Activated naive CD4-positive, alpha-beta T cell treated with anti-CD3 and anti-CD28 coated beads, Interleukin-2, amount 50 U/mL, for 72 hours (primary cell): Measurements from ENCODE around the gene ROBO2. TPM values are rescaled to one million over a fixed set of nuclear protein-coding genes. Genes with fewer than 3 reads are reported as not detected.

Source experiments
- ATAC-seq, 2 donors: fragments of 150-1000 bp; cut with Tn5 transposase; 2 replicates each; pipeline ENCODE4 v1.10.0; 2021; ENCODE audit warnings: mild to moderate bottlenecking in 2 of 2, moderate library complexity in 2 of 2
- DNase-seq, 2 donors: peaks; one replicate each; pipeline ENCODE4 v3.0.0; 2021 to 2022; ENCODE audit warnings: low spot score in 2 of 2
- H3K27ac Mint-ChIP-seq, 2 donors: one replicate each; pipeline ENCODE4 v1.8.0; 2022; ENCODE audit warnings: mild to moderate bottlenecking in 2 of 2, mixed read lengths in 2 of 2
- H3K36me3 Mint-ChIP-seq, 2 donors: one replicate each; pipeline ENCODE4 v1.8.0; 2022; ENCODE audit warnings: mixed read lengths in 2 of 2
- H3K9me3 Mint-ChIP-seq, 2 donors: one replicate each; pipeline ENCODE4 v1.8.0; 2022; ENCODE audit warnings: mixed read lengths in 2 of 2
- total RNA-seq, 2 donors: library from RNA; stranded (reverse); gene quantifications; one replicate each; pipeline ENCODE4 v1.2.3, GENCODE V29; 2022

Gene ROBO2
- total RNA-seq, 2 donors from 2014 or later: not detected

- H3K9me3 Mint-ChIP-seq: peaks cover 7 to 11% of the 10 kb centered on the region in 2 donors
- no peak overlapping the region for H3K27ac Mint-ChIP-seq
- DNase-seq (no peak), ATAC-seq (no peak)
- peaks cover 0 to 6% of the 10 kb centered on the region in 2 donors for H3K36me3 Mint-ChIP-seq
Observed at GRCh38 chr3:77147836-77148578, 108.1 kb downstream of the ROBO2 start.

GRCh38 chr3:77149382-77149781 lies 109.5 kb downstream of the ROBO2 start:
- Mint-ChIP-seq H3K9me3 (peaks cover under 1 to 5% of the 10 kb centered on the region in 2 donors), H3K27ac (no peak overlapping the region), H3K36me3 (no peaks in the 10 kb centered on the region)
- DNase-seq: no peak
- ATAC-seq: no peak

GRCh38 chr3:77150028-77150427 lies 110.1 kb downstream of the ROBO2 start:
- ATAC-seq (no peak), DNase-seq (no peak)
- Mint-ChIP-seq H3K27ac (no peak overlapping the region), H3K9me3 (peaks cover 0 to 5% of the 10 kb centered on the region in 2 donors), H3K36me3 (no peaks in the 10 kb centered on the region)

- Mint-ChIP-seq H3K36me3 (no peaks in the 10 kb centered on the region), H3K27ac (no peak overlapping the region), H3K9me3 (peaks cover 2 to 5% of the 10 kb centered on the region in 2 donors)
- no peak for ATAC-seq
- no peak for DNase-seq
Observed at GRCh38 chr3:77150759-77151158, 110.9 kb downstream of the ROBO2 start.

GRCh38 chr3:77158730-77159581 lies 119.1 kb downstream of the ROBO2 start:
- Mint-ChIP-seq H3K27ac (no peak overlapping the region), H3K9me3 (peaks cover 3 to 7% of the 10 kb centered on the region in 2 donors), H3K36me3 (no peaks in the 10 kb centered on the region)
- DNase-seq (no peak), ATAC-seq (no peak)

GRCh38 chr3:77160931-77161497 lies 121.1 kb downstream of the ROBO2 start:
- DNase-seq (no peak), ATAC-seq (no peak)
- Mint-ChIP-seq H3K36me3 (no peaks in the 10 kb centered on the region), H3K9me3 (peaks cover 2 to 3% of the 10 kb centered on the region in 2 donors), H3K27ac (no peak overlapping the region)

- no peak for DNase-seq
- H3K9me3 Mint-ChIP-seq: peaks cover 3 to 4% of the 10 kb centered on the region in 2 donors
- ATAC-seq: no peak
- no peak overlapping the region for H3K27ac Mint-ChIP-seq
- H3K36me3 Mint-ChIP-seq: no peaks in the 10 kb centered on the region
Observed at GRCh38 chr3:77169823-77170222, 129.9 kb downstream of the ROBO2 start.

- Mint-ChIP-seq H3K27ac (no peak overlapping the region), H3K36me3 (no peaks in the 10 kb centered on the region), H3K9me3 (peaks cover 7 to 14% of the 10 kb centered on the region in 2 donors)
- DNase-seq: no peak
- no peak for ATAC-seq
Observed at GRCh38 chr3:77171026-77171425, 131.1 kb downstream of the ROBO2 start.

- peaks cover 8 to 20% of the 10 kb centered on the region in 2 donors for H3K9me3 Mint-ChIP-seq
- H3K27ac Mint-ChIP-seq: no peak overlapping the region
- no peaks in the 10 kb centered on the region for H3K36me3 Mint-ChIP-seq
- DNase-seq: no peak
- no peak for ATAC-seq
Observed at GRCh38 chr3:77179762-77180161, 139.9 kb downstream of the ROBO2 start.

GRCh38 chr3:77182341-77182740 lies 142.4 kb downstream of the ROBO2 start:
- ATAC-seq (no peak), DNase-seq (no peak)
- no peaks in the 10 kb centered on the region for H3K36me3 Mint-ChIP-seq
- H3K9me3 Mint-ChIP-seq: peaks cover 16 to 21% of the 10 kb centered on the region in 2 donors
- no peak overlapping the region for H3K27ac Mint-ChIP-seq

- no peak for ATAC-seq
- Mint-ChIP-seq H3K9me3 (peaks cover 16 to 25% of the 10 kb centered on the region in 2 donors), H3K36me3 (no peaks in the 10 kb centered on the region), H3K27ac (no peak overlapping the region)
- no peak for DNase-seq
Observed at GRCh38 chr3:77186319-77186718, 146.4 kb downstream of the ROBO2 start.

GRCh38 chr3:77186728-77187127 lies 146.8 kb downstream of the ROBO2 start:
- DNase-seq: no peak
- Mint-ChIP-seq H3K9me3 (peaks cover 16 to 25% of the 10 kb centered on the region in 2 donors), H3K36me3 (no peaks in the 10 kb centered on the region), H3K27ac (no peak overlapping the region)
- no peak for ATAC-seq

- H3K9me3 Mint-ChIP-seq: peaks cover 16 to 25% of the 10 kb centered on the region in 2 donors
Observed at GRCh38 chr3:77188210-77188609, 148.3 kb downstream of the ROBO2 start.

GRCh38 chr3:77189258-77189657 lies 149.4 kb downstream of the ROBO2 start:
- no peak overlapping the region for H3K27ac Mint-ChIP-seq
- peaks cover 13 to 20% of the 10 kb centered on the region in 2 donors for H3K9me3 Mint-ChIP-seq
- ATAC-seq (no peak), DNase-seq (no peak)
- H3K36me3 Mint-ChIP-seq: no peaks in the 10 kb centered on the region

More at GRCh38 chr3:77188210-77188609, 148.3 kb downstream of the ROBO2 start:
- Mint-ChIP-seq H3K27ac (no peak overlapping the region), H3K36me3 (no peaks in the 10 kb centered on the region)
- no peak for DNase-seq
- ATAC-seq: no peak

GRCh38 chr3:77189684-77190083 lies 149.8 kb downstream of the ROBO2 start:
- H3K36me3 Mint-ChIP-seq: no peaks in the 10 kb centered on the region
- DNase-seq: no peak
- no peak for ATAC-seq
- no peak overlapping the region for H3K27ac Mint-ChIP-seq
- peaks cover 13 to 18% of the 10 kb centered on the region in 2 donors for H3K9me3 Mint-ChIP-seq

- DNase-seq (no peak), ATAC-seq (no peak)
- H3K36me3 Mint-ChIP-seq: no peaks in the 10 kb centered on the region
- H3K9me3 Mint-ChIP-seq: peaks cover 8 to 13% of the 10 kb centered on the region in 2 donors
- H3K27ac Mint-ChIP-seq: no peak overlapping the region
Observed at GRCh38 chr3:77190374-77190773, 150.5 kb downstream of the ROBO2 start.

- DNase-seq (no peak), ATAC-seq (no peak)
- H3K27ac Mint-ChIP-seq: no peak overlapping the region
- peaks cover 7 to 12% of the 10 kb centered on the region in 2 donors for H3K9me3 Mint-ChIP-seq
- H3K36me3 Mint-ChIP-seq: no peaks in the 10 kb centered on the region
Observed at GRCh38 chr3:77191014-77191413, 151.1 kb downstream of the ROBO2 start.
